Caki2 (cell line): Measurements from ENCODE around the gene OTOP3. TPM values are rescaled to one million over a fixed set of nuclear protein-coding genes. Genes with fewer than 3 reads are reported as not detected.
"Not testable (repeated sequence)": the region's sequence is repeated elsewhere in the genome, so short reads cannot be mapped to it uniquely, and the experiment has no call there.

Experiments
- DNase-seq: peaks from one replicate; pipeline ENCODE4 v3.0.0-alpha.2; 2015; ENCODE audit warnings: low read depth
- in situ Hi-C: cut with HindIII; loops from 2 replicates; pipeline ENCODE4 v1.10.0; 2016; ENCODE audit warnings: low sequenced_read_pairs, low pct_unique_long_range_greater_than_20kb, mixed read lengths
- total RNA-seq: library from RNA; depleted of rRNA; stranded (reverse); fragments of >200 nt; shearing (Covaris generic); gene quantifications from 2 replicates; pipeline ENCODE4 v1.2.3, GENCODE V29; 2014; ENCODE audit warnings: low replicate concordance

Gene OTOP3
- total RNA-seq, 1 experiment from 2014 or later = not detected

DNA sequence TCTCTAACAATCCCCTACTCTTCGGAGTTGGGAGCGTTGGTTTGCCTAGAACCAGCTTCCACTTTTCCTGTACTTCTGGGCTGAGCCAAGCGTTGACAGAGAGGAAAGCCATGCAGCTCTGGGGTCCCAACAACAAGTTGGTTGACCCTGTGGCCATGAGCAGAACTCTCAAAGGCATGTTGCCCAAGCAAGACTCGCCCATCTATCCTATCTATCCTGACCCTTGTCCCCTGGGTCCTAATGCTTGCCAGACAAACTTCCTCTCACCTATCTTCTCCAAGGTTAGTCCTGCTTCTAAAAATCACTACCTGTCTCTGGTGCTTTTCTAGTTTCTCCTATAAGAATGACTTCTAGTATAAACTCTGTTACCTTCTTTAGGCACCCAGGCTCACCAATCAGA lies 26.6 kb upstream of the OTOP3 start:
- in situ Hi-C loops, DNase-seq: not testable (repeated sequence)

- in situ Hi-C loops, DNase-seq: not testable (repeated sequence)
Observed at GRCh38 chr17:74911423-74911822, 24.3 kb upstream of the OTOP3 start.

GRCh38 chr17:74916136-74916850 lies 19.4 kb upstream of the OTOP3 start:
- no peak for DNase-seq
- in situ Hi-C loops = no loop called here

- no peak for DNase-seq
- in situ Hi-C loops = no loop called here
Observed at GRCh38 chr17:74916851-74917199, 18.9 kb upstream of the OTOP3 start.

DNA sequence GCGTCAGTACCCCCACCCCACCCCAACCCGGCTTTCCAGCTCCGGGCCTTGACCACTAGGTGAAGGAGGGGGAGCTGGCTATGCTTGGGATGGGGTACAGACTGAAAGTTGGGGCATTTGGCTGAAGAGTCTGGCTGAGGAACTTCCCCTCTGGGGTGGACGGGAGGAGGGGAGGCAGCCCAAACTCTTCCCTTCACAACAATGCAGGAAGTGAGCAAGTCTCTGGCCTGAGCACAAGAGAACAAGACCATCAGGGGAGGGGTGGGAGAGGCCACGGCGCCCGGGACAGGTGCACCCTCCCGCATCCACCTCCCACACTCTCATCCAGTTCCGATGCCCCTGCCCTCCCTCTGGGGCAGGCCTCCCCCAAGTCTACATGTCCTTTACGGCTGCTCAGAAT lies 18.3 kb upstream of the OTOP3 start:
- no peak for DNase-seq
- in situ Hi-C loops = no loop called here

GRCh38 chr17:74918906-74919305 lies 16.8 kb upstream of the OTOP3 start:
- in situ Hi-C loops = no loop called here
- no peak for DNase-seq

GRCh38 chr17:74919440-74920305 lies 16.0 kb upstream of the OTOP3 start:
- DNase-seq = no peak

GRCh38 chr17:74920306-74920620 lies 15.4 kb upstream of the OTOP3 start:
- DNase-seq = no peak
- in situ Hi-C loops = no loop called here

More at GRCh38 chr17:74919440-74920305, 16.0 kb upstream of the OTOP3 start:
- in situ Hi-C loops = no loop called here

- in situ Hi-C loops = no loop called here
- DNase-seq = no peak
Observed at GRCh38 chr17:74920642-74921025, 15.1 kb upstream of the OTOP3 start.

GRCh38 chr17:74921026-74921681 lies 14.5 kb upstream of the OTOP3 start:
- DNase-seq = no peak
- in situ Hi-C loops = no loop called here

DNA sequence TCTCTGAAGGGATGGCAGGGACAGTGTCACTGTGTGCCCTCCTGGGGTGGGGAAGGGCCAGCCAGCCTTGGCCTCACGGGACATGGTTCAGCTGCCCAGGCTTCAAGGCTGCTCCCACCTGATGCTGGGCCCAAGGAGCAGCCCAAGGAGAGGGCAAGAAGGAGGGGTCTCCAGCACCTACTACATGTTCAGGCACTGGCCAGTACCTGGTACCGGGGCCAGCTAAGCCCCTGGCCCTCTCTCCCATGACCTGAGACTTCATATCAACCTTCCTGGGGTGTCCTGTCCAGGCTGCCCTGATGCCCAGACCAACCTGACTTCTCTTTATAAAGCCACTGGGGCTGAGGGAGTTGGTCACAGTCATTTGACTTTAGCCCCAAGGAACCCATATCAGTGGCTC lies 13.9 kb upstream of the OTOP3 start:
- no peak for DNase-seq
- in situ Hi-C loops = no loop called here

GRCh38 chr17:74922172-74922571 lies 13.5 kb upstream of the OTOP3 start:
- no peak for DNase-seq
- in situ Hi-C loops = no loop called here

- peak; percentile 19 for DNase-seq
- in situ Hi-C loops = no loop called here
Observed at GRCh38 chr17:74922694-74923537, 12.8 kb upstream of the OTOP3 start, which contains the start of gene USH1G. Gene USH1G, minus strand, starts transcription at chr17:74923255. Its CDS starts 182 bp downstream, at chr17:74923073.

DNA sequence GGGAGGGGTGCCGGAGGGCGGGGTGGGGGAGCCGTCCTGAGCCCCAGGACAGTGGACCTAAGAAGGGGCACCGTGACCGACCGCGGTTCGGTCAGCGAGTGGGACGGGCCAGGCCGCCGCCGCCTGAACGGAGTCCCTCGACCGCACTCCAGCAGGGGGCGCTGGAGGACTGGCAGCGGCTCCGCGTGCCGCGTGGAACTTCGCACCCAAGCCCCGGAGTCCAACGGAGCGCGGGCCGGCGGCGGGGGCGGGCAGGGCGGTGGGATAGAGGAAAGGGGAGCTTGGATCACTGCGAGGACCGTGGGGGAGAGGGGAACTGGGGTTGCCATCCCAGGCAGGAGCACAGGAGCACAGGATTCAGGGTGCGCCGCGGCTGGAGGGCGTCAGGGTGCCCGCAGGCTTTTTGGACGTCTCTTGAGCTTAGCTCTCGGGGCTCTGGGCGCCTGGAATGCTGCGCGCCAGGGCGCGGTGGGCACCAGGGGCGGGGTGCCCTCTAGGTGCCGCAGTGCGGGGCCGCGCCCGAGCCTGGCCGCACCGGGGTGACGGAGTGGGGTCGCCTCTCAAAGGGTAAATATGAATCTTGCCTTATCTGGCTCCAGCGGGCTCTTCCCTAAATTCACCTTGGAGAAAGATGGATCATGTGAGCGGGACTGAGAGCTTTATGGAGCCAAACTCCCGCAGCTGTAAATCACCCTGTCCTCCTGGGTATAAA lies 12.0 kb upstream of the OTOP3 start:
- no peak for DNase-seq
- in situ Hi-C loops = no loop called here

- in situ Hi-C loops = no loop called here
- no peak for DNase-seq
Observed at GRCh38 chr17:74924250-74924948, 11.3 kb upstream of the OTOP3 start, which contains the start of gene OTOP2. Gene OTOP2, plus strand, starts transcription at chr17:74924273. Its CDS starts 360 bp downstream, at chr17:74924633.

DNA sequence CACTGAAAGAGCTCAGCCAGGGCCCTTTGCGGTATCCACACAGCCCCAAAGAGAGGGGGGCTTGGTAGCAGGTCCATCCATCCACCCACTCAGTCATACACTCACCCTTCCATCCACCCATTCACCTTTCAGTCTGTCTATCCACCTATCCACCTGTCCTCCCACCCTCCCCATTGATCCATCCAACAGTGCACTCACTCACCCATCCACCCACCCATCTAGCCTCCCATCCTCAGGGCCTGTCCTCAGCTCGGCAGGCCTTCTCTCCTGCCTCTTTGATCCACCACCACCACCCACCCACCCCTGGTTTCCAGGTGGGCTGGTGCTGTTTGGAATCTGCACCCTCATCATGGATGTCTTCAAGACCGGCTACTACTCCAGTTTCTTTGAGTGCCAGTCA lies 10.5 kb upstream of the OTOP3 start:
- in situ Hi-C loops = no loop called here
- DNase-seq = no peak

DNA sequence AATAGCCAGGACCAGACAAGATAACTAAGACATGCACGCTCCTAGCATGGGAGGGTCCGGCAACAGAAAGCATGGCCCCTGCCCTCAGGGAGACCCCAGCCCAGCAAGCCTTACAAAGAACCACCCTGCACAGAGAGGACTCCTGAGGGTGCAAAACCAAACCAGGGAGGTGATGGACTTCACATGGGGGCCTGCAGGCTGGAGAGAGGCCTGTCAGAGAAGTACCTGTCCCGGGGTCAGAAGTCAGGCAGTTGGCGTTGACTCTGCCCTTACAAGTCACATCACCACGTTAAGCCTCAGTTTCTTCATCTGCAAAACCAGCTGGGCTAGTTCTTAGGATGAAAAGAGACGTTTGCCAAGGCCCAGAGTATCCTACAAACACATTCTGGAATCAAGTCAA lies 6.9 kb upstream of the OTOP3 start:
- no peak for DNase-seq
- in situ Hi-C loops = no loop called here
